AG08395 (cell line): Measurements from ENCODE around the gene LAMB1.
A peak's percentile ranks its signal among the peaks of the same experiment; 100 is the strongest.

ENCODE experiments used
- DNase-seq: peaks from one replicate; pipeline ENCODE4 v3.0.0; 2012; ENCODE audit warnings: mixed read lengths, low spot score

The LAMB1 gene

GRCh38 chr7:107877731-107878382 is 125.1 kb downstream of the LAMB1 start:
- no peak for DNase-seq

DNA sequence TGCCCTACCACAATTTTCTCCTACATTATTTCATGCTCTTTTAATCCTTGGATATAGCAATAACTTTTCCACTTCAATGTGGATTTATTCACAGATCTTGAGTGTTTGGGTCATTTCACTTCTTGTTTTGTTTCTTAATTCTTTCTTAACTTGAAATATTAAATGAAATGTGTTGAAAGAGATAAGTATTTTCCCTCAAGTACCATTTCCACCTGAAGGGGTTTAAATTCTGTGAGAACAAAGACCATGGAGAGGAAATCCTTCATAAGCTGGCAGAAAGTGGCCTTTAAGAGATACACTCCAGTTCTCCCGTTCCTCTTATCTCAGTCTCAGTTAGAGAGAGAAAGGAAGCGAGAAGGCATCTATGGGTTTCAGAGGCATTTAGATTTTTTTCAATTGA is 126.0 kb downstream of the LAMB1 start:
- DNase-seq: no peak

- peak; percentile 73 for DNase-seq
Measured at GRCh38 chr7:107874605-107875446, 128.1 kb downstream of the LAMB1 start.

DNA sequence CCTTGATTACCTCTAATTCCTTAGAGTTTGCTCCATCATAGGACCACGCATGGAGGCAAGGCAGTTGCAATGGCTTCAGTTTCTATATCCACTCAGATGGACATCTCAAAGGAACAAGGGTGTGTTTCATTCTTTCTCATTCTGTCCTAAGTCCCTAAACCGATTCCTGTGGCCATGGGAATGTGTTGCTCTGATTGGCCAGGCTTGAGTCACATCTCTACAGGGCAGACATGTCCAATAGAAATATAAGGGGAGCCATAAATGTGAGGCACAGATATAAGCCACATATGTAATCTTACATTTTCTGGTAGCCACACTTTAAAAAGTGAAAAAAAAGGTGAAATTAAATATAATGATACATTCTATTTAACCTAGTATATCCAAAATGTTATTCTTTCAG is 128.8 kb downstream of the LAMB1 start:
- DNase-seq: no peak
